Epithelial cell of esophagus (primary cell): ENCODE measurements around the gene ZNF778.
A peak's percentile ranks its signal among the peaks of the same experiment; 100 is the strongest.

Experiments
- DNase-seq: peaks from one replicate; pipeline ENCODE4 v3.0.0; 2010; ENCODE audit warnings: low read depth
- H3K4me3 ChIP-seq: 2 replicates; pipeline ENCODE4 v1.5.1; 2011; ENCODE audit warnings: mild to moderate bottlenecking, low read length, control low read depth
- CTCF ChIP-seq: IDR thresholded peaks from 2 replicates; pipeline ENCODE4 v1.5.1; 2011; ENCODE audit warnings: low read depth, mild to moderate bottlenecking, low read length, control low read depth, inconsistent platforms; ENCODE audit not compliant: insufficient read depth; ENCODE audit errors: missing control alignments

ZNF778 gene

GRCh38 chr16:89202422-89203215, 14.9 kb upstream of the ZNF778 start:
- H3K4me3 ChIP-seq: no peak overlapping the region
- TF ChIP-seq CTCF: no peak
- no peak for DNase-seq

GRCh38 chr16:89207993-89208392, 9.5 kb upstream of the ZNF778 start:
- DNase-seq: no peak
- no peak for TF ChIP-seq CTCF

GRCh38 chr16:89209522-89210044, 7.9 kb upstream of the ZNF778 start:
- no peak for DNase-seq
- no peak for TF ChIP-seq CTCF
- no peak overlapping the region for H3K4me3 ChIP-seq

More at GRCh38 chr16:89207993-89208392, 9.5 kb upstream of the ZNF778 start:
- no peak overlapping the region for H3K4me3 ChIP-seq

- H3K4me3 ChIP-seq: no peak overlapping the region
- DNase-seq: no peak
- no peak for TF ChIP-seq CTCF
Measured at GRCh38 chr16:89210165-89210903, 7.2 kb upstream of the ZNF778 start.

GRCh38 chr16:89210904-89211515, 6.5 kb upstream of the ZNF778 start:
- TF ChIP-seq CTCF: no peak
- no peak for DNase-seq
- no peak overlapping the region for H3K4me3 ChIP-seq

- TF ChIP-seq CTCF: peak; percentile 74
- peak overlapping the region; percentile 93 for H3K4me3 ChIP-seq
- DNase-seq: peak; percentile 77
Measured at GRCh38 chr16:89216315-89217137, 977 bp upstream of the ZNF778 start.
